D721Med (cell line): ENCODE measurements around the gene ABCD2.
"Not testable (repeated sequence)": the region's sequence is repeated elsewhere in the genome, so short reads cannot be mapped to it uniquely, and the experiment has no call there.

Experiments used
- DNase-seq: peaks from one replicate; pipeline ENCODE4 v3.0.0; 2011; ENCODE audit warnings: low spot score; ENCODE audit not compliant: insufficient read length
- FAIRE-seq: peaks from 2 replicates; lab custom pipeline; 2011; peaks lifted over from hg19 to GRCh38; lab: Jason Lieb, UNC
- TF ChIP-seq, protein P1 (sequence below): IDR thresholded peaks from 2 replicates; pipeline ENCODE4 v1.5.1; 2012; ENCODE audit warnings: mild to moderate bottlenecking, control low read depth; ENCODE audit not compliant: insufficient read depth; ENCODE audit errors: missing control alignments

ABCD2 gene

DNA sequence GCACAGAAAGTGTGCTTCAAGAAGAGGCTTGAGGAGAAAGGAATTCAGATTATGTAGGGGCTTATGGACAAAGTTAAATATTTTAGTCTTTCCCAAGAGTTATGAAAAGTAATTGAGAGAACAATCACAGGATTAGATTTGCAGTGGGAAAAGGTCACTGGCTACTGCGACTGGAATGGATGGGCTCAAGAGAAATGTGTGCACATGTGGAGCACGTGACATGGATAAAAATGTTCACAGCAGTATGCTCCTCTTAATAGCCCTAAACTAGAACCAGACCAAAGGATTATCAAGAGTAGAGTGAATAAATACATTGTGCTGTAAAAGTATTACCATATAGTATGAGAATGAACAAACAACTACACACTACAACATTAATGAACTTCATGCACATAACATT lies 78.1 kb downstream of the ABCD2 start:
- FAIRE-seq (no peak), DNase-seq (no peak)
- TF ChIP-seq, protein P1, sequence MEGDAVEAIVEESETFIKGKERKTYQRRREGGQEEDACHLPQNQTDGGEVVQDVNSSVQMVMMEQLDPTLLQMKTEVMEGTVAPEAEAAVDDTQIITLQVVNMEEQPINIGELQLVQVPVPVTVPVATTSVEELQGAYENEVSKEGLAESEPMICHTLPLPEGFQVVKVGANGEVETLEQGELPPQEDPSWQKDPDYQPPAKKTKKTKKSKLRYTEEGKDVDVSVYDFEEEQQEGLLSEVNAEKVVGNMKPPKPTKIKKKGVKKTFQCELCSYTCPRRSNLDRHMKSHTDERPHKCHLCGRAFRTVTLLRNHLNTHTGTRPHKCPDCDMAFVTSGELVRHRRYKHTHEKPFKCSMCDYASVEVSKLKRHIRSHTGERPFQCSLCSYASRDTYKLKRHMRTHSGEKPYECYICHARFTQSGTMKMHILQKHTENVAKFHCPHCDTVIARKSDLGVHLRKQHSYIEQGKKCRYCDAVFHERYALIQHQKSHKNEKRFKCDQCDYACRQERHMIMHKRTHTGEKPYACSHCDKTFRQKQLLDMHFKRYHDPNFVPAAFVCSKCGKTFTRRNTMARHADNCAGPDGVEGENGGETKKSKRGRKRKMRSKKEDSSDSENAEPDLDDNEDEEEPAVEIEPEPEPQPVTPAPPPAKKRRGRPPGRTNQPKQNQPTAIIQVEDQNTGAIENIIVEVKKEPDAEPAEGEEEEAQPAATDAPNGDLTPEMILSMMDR, result no peak

DNA sequence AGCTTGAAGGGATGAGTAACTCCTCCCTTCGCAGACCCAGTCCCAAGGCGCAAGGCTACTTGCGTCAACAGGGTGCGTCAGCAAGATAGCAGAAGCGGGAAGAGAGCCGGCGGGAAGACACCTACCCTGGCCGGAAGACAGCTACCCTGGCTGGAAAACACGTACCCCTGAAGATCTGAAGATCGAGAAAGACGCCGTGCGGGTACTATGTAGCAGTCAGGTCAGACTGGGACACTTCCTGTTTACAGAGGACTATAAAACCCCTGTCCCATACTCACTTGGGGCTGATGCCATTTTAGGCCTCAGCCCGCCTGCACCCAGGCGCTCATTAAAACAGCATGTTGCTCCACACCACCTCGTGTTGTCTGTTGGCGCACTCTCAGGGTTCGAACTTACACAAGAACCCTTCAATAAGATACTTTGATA lies 80.9 kb downstream of the ABCD2 start:
- DNase-seq, result no peak
- TF ChIP-seq, protein P1, result no peak
- FAIRE-seq, result no peak

DNA sequence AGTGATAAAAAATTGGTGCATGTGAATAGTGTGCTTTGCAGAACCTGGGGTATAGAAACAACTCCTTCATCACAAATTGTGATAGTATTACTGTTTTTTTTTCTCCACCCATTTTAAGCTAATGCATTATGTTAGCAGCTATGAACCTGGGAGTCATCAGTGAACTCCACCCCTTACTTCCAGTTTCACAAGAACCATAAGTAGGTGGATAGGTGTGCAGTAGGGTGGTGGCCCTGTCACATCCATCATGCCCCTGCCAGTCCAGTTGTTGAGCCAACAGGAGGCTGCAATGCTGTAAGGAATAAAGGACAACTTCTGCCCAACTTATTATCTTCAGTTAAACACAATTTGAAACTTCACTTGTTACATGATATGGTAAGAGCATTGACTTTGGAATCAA lies 85.7 kb downstream of the ABCD2 start:
- FAIRE-seq (no peak), DNase-seq (no peak)
- TF ChIP-seq, protein P1, result no peak

DNA sequence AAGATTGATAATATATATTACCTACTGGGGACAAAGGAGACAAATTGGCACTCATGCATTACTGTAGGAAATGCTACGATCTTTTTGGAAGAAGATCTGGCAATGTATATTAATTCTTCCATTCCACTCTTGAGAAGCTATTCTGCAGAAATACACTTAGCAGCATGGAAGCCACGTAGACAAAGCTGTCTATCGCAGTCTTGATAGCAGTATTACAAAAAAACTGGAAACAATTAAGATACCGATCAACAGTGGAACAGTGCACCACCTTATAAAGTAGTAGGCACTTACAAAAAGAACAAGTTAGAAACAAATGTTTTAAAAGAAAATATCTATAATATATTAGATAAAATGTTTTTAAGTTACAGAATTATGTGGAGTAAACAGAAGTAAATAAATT lies 87.2 kb downstream of the ABCD2 start:
- DNase-seq, result no peak
- TF ChIP-seq, protein P1, result no peak
- FAIRE-seq, result no peak

DNA sequence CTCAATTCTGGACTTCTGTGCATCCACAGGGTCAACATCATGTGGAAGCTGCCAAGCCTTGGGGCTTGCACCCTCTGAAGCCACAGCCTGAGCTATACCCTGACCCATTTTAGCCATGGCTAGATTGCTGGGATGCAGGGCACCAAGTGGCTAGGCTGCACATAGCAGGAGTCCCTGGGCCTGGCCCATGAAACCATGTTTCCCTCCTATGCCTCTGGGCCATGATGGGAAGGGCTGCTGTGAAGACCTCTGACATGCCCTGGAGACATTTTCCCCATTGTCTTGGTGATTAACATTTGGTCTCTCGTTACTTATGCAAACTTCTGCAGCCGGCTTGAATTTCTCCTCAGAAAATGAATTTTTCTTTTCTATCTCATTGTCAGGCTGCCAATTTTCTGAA lies 92.6 kb downstream of the ABCD2 start:
- DNase-seq (no peak), FAIRE-seq (no peak)
- TF ChIP-seq, protein P1, result no peak

DNA sequence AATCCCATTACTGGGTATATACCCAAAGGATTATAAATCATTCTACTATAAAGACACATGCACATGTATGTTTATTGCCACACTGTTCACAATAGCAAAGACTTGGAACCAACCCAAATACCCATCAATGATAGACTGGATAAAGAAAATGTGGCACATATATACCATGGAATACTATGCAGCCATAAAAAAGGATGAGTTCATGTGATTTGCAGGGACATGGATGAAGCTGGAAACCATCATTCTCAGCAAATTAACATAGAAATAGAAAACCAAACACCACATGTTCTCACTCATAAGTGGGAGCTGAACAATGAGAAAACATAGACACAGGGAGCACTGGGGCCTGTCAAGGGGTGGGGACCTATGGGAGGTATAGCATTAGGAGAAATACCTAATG lies 97.4 kb downstream of the ABCD2 start:
- FAIRE-seq, DNase-seq: not testable (repeated sequence)

DNA sequence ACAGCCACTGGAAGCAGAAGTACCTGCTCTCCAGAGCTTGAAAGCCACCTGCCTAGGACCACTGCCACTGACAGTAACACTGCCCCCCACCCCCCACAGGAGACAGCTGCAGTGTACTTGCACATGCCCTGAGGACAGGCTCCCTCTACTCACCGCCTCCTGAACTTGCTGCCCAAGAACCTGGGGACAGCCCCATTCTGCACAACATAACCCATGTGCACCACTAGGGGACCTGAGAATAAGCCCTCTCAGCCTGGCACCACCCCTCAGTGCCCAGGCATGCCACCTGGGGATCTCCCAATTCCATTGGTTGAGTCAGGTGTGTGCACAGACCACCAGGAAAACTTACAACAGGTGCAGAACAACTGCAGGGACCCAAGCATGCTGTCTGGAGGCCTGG lies 109.6 kb downstream of the ABCD2 start:
- TF ChIP-seq, protein P1, result no peak
- DNase-seq (no peak), FAIRE-seq (no peak)

DNA sequence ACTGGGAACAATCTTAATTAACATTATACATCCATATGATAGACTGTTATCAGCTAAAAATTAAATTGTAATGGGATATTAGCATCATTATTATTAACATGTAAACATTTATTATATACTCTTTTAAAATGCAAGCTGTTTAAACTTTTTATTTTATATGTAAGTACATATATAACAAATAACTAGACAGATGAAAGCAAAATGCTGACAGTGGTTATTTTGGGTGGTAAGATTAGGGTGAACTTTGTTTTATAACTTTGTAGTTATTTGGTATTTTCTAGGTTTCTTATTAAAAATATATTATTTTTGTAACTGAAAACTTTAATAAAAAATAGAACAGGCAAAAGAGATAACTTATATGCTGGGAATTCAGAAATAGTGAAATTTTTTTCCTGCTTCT lies 114.0 kb downstream of the ABCD2 start:
- TF ChIP-seq, protein P1, result no peak
- FAIRE-seq, result no peak

More for the DNA sequence above, 114.0 kb downstream of the ABCD2 start:
- no peak for DNase-seq
